Measurements from ENCODE around the gene EXOC4.
A peak's percentile ranks its signal among the peaks of the same experiment; 100 is the strongest.
"Not testable (repeated sequence)": the region's sequence is repeated elsewhere in the genome, so short reads cannot be mapped to it uniquely, and the experiment has no call there.

The EXOC4 gene

DNA sequence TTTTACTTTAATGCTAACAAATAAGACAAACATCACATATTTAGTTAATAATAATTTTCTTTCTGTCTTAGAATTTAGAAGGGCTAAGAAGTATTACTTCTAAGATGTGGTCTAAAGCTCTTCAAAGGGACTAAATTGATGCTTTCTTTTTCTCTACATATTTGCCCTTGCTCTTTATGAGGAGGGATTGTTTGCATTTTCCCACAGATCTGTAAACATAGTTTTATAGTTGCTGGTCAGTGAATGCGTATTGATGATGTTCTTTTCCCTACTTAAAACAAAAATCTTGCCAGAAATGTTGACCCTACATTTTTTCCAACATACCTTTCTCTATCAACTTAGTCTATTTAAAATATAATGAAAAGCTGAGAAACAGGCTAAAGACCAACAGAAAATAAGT lies 501.8 kb downstream of the EXOC4 start:
- DNase-seq (ENCODE audit: low read depth): no peak

DNA sequence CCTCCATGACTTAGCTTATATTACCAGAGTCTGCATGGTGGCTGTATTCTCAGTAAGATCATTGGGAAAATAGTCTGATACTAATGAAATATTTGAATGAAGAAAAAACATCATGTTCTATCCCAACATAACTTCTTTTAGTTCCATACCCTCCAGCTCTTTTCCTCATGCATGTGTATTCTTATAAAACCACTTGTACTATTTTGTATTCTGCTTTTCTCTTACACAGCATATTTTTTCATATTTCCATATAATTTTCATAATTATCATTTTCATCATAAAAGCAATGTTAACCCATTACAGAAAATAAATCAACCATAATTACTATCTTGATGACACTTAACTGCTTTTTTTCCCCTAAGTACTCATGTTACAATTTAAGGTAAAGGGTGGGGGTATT lies 503.0 kb downstream of the EXOC4 start:
- no peak for DNase-seq (ENCODE audit: low read depth)

DNA sequence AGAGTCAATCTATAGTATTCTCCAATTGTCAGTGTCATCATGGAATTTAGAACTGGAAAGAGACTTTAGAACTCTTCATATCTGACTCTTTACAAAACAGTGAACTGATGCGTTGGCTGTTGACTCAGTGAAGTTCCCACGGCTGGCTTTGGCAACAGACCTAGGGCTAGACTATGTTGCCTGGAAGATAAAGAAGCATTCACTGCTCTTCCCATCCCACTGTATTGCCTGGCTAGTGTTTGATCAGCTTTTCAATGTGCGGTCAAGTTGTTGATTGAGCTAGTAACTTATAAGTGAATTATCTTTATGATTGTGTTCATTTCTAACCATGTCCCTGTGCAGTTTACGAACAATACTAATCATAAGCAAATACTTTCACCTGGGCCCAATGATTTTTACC lies 508.6 kb downstream of the EXOC4 start:
- no peak for DNase-seq (ENCODE audit: low read depth)

DNA sequence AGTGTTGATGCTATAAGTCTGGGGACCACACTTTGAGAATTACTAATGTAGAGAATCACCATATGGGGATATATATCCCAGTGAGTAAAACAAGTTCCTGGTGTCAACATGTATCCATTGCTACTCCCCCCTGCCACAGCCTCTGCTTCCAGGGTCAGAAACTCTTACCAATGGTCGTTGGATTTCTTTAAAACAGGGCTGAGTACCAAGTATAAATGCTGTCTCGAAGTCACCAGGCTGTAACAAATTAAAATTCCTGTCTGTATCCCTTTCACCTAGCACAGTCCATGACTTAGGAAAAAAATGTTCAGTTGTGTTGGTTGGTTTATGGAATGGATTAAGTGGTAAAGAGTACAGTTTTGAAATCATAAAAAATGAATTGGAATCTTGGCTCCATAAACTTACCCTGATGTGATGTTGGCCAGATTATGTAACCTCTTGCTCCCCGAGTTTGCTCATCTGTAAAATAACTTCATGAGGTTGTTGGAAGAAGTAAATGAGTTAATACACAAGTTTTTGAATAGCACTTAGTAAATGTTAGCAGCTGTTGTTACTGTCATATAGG lies 510.3 kb downstream of the EXOC4 start:
- DNase-seq (ENCODE audit: low read depth): peak; percentile 13

DNA sequence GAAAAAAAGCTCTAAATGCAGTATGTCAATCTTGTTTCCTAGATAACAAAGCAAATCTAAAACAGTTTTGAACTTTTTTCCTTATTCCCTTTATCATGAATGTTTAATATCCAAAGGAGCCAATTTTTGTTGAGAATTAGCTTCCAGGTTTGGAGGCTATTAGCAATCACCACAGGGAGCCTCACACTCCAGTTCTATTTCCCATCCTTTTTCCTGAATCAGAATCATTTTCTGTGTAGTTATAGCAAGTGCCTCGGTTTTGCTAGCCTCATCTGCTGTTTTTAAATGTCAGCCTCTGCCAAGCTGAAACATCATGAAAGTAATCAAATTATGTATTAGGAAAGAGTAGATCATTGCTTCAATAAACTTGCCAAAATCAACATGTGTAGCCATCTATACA lies 516.8 kb downstream of the EXOC4 start:
- DNase-seq (ENCODE audit: low read depth): no peak

DNA sequence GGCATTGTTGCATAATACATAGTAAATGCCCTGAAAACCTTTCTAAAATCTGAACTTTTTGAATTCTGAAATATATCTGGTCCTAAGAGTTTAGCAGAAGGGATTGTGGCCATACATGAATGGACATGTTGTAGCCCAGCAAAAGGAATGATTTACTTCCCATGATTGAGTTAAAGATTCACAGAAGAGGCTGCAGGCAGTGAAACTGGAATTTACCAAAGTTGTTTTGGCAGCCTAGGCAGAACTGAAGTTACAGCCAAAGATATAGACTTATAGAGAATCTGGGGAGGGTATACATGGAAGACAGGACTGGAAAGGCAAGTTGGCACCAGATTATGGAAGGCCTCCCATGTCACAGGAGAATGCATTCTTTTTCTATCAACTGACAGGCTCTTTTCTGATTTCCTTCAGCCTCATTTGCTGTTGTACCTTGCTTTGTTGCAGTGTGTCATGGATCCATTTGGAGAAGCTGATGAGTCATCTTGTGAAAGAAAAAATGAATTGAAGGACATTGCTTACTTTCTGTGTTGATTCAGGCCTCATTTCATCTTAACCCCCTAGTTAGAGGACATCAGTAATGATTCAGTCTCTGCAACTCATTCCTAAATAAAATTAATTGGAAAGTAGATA lies 518.1 kb downstream of the EXOC4 start:
- no peak for DNase-seq (ENCODE audit: low read depth)

DNA sequence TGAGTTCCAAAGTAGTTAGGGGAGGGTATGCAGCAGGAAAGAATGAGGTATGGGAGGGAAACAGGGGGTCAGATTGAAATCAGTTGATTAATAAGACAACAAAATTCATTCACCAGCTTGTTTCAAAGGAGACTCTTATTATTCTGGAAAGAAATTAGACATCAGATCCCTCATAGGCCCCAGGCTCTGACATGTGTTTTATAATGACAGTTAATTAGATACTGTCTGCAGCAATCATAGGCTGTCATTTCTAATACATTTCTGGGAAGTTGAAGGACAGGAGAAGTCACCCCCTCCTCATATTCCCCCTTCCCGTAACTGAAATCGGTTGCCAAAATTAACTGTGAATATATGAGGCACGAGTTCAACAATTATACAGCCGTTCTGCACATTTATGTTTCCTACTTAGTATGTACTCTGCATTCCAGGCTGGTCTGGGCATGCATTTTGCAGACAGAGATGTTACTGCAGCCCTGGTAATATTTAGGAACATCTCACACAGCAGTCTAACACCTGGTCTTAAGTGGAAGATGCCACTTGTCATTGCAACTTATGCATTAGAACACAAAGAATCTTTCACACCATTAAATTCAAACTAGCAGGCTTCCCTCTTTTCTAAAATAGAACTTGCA lies 519.0 kb downstream of the EXOC4 start:
- DNase-seq (ENCODE audit: low read depth): no peak

DNA sequence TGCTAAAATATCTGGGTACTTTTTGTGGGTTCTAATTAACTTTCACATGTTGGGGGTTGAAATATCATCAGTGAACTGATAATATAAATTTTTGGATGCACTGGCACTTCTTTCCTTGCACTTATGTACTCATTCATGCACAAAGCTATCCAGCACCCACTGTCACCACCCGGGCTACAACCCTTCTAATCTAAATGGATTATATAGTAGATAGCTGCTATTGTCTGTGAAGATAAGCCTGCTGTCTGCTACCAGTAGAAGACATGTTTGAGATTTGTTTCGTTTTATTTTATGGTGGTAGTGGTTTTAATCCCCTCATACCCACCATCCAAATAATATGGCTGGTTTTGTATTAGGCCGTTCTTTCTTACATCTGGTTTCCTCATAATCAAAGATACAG lies 520.7 kb downstream of the EXOC4 start:
- DNase-seq (ENCODE audit: low read depth): no peak

DNA sequence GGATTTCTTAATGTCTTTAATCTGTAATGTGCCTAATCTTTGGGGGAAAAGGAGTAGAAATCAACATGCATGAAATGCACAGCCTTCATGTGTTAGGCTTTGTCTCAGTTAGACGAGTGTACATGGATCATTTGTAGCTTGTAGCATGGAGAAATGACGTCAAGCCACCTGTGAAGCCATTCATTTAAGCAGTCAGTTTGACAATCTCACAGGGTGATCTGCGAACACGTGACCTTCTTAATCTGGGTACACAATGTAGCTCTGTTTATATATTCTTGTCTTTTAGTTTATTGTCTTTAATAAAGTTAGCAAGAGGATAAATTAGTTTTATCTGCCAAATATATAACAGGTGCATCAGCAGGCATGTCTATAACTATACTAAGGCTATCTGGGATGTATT lies 522.3 kb downstream of the EXOC4 start:
- no peak for DNase-seq (ENCODE audit: low read depth)

DNA sequence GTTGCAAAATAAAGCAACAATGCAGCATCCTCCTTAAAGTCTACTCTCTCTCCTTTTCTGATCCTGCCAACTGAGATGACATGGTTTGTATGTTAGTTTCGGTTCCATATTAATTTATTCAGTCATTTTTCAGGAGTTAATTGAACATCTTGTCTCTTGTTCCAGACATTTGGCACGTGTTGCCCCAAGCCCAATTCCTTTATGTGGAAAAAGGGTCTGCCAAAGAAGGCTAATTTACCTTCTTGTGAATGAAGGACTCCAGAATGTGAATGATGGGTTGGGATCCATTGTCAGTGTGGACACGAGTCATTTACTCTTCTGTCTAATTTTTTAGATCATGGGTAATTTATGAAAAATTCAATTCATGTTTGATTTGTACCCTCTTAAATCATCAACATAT lies 523.4 kb downstream of the EXOC4 start:
- DNase-seq (ENCODE audit: low read depth): no peak

DNA sequence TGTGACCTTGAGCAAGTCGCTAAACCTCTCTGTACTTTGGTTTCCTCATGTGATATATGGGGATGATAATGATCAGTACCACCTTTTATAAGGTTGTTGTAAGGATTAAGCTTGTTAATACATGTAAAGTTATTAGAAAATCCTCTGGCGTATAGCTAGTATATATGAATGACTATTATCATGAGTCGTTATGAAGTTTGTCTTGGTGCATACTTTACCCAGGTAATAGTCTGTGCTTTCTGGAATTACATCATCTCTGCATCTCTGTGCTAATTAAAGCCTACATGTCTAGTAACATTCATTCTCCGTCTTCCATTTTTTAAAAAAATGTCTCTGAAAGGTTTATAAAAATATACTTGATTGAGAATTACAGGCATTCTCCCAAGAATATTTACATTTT lies 524.8 kb downstream of the EXOC4 start:
- no peak for DNase-seq (ENCODE audit: low read depth)

DNA sequence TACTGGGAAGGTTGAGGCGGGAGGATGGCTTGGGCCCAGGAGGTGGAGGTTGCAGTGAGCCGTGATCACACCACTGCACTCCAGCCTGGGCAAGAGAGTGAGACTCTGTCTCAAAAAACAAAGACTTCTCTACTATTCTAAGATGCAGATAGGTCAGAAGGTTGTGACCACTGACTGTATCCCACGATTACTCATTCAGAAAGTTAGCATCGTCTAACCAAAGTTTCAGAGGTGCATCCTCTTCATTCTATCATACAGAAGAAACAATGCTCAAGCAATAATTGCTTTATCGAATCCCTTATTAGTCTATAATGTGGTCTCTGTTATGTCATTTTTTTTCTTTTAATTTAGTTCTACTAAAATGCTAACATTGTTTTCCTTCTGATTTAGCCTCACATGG lies 525.6 kb downstream of the EXOC4 start:
- DNase-seq (ENCODE audit: low read depth): no peak

DNA sequence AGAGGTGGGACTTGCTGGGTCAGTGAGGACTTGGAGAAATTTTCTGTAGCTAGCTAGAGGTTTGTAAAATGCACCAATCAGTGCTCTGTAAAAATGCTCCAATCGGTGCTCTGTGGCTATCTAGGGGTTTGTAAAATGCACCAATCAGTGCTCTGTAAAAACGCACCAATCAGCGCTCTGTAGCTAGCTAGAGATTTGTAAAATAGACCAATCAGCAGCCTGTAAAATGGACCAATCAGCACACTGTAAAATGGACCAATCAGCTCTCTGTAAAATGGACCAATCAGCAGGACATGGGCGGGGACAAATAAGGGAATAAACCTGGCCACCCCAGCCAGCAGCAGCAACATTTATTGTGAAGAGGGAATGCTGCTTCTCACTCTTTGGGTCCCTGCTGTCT lies 526.7 kb downstream of the EXOC4 start:
- DNase-seq (ENCODE audit: low read depth): not testable (repeated sequence)

DNA sequence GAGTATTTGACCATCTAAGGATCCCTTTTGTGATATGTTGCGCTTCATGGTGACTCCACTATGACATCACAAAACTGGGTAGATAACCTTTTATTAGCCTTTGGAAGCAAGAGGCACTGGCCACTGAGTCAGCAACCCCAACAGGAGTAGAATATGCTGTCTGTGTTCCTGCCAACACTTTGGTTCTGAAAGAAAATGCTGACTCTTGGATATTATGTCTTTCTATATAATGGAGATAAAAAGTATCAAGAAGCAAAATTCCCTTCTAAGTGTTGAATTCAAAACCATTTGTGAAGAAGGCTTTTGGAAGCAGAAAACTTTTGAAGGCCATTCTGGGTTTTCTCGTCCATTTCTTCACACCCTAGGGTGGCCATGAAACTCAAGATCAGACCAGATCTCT lies 528.0 kb downstream of the EXOC4 start:
- no peak for DNase-seq (ENCODE audit: low read depth)

DNA sequence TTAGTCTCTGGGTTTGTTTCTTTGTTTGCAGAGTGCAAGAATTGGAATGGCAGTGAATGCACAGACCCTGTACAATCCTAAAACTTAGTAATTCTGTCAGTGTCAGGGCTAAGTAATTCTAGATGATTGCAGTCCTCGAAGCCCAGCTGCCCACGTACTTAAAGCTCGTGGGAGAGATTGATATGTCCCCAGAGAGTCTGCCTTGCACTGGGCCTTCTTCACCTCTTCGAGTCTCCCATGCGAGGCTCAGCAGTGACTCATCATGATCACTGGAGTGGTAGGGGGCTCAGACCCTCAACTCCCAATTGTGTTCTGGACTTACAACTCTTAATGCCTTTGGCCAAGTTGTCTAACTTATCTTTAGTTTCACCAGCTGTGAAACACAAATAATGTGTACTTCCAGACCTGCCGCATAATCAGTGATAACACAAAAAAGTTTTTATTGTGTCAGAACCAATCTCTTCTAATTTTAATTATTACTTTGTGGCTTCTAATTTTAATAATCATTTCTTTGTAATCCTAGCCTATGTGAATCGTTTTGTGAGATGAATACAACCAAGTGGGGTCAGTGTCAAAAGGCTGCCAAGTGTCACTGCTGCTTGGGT lies 528.7 kb downstream of the EXOC4 start:
- no peak for DNase-seq (ENCODE audit: low read depth)

DNA sequence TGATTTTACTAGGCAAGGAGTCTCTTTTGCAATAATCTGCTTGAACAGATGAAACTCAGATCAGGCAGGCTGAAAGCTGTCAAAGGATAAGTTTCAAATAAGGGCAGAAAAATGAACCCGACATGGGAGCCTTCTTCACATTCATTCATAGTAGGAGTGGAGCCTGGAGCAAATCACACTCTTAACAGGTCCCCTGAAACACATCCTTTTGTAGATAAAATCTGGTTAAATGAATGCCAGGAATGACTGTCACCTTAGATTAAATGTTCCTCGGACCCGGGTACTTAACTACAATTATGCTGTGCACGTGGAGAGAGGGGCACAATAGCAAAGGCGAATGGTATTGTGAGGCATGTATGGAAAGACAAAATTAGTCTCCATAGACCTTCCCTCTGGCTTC lies 529.6 kb downstream of the EXOC4 start:
- no peak for DNase-seq (ENCODE audit: low read depth)

DNA sequence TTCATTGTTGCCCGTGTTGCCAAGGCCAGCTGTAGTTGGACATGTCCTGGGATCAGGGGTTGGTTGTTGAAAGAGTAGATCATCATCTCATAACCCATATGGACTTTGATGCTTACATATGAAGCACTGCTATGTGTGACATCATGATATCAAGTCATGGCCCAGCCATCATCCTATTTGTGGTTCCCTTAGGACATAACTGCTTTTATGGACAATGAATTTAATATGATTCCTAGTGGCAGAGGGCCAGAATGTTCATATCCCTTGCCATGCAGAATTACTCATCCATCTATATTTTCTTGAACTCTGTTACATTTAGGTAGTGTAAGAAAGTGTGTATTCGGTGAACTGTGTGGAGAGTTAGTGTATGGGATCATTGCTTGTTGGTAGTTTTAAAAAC lies 530.4 kb downstream of the EXOC4 start:
- DNase-seq (ENCODE audit: low read depth): no peak

DNA sequence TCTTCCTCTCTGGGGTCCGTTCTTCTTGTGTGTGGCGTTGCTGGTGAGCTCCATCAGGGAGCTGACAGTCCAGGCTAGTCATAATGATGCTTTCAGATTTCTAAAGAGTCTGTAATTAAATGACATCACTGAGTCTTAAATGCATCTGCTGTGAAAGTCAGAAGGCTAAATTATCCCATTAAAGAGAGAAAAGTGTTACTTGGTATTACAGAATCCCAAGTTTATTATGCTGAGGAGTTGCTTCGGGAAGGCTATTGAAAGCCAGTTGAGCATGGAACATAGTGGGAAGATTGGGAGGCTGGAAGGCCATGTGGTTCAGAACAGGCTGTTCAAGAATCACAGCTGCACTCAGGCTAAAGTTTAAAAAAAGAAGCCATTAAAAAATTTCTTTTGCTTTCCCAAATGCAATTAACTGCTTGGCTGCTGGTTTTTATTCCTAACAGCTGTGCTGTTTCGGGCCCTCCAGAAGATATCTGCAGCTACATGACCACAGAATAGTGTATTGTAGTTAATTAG lies 531.7 kb downstream of the EXOC4 start:
- no peak for DNase-seq (ENCODE audit: low read depth)

DNA sequence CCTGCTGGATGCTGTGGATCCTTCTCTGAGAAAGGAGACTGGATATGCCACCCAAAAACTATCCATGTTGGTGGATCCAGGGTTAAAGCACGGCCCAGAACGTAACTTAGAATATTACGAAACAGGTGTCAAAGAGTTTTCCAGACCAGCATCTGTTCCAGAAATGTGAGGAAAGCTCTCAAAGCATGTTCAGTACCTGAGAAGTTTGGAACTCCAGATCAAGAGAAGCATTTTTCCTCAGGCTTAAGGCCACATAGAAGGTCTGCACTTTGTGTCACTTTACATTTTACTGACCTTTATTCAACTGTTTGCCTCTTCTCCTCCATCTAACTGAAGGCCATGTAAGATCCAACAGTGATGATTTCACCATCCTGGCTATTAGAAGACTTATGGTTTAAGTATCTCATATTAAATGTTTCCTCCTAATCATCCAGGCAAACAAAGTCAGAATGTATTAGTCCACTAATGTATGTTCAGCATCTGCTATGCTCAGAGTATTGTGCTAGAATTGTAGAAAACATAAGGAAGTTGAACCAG lies 533.6 kb downstream of the EXOC4 start:
- no peak for DNase-seq (ENCODE audit: low read depth)

DNA sequence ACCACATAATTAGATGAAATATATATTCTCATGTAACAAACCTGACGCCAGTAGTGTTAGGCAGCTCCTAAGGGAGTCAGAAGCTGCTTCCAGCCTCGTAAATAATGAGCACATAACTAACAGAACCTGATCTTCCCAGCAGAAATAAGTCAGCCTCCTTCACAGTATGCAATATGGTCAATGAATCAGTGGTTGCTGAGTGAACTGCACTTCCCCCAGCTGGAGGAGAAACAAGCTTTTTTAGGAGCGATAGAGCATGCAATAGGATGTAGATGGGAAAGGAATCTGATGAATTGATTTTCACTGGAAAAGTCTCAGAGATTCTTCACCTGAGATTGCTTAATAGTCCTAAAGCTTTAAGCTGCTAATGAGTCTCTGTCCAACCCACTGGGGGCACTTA lies 537.1 kb downstream of the EXOC4 start:
- no peak for DNase-seq (ENCODE audit: low read depth)

DNA sequence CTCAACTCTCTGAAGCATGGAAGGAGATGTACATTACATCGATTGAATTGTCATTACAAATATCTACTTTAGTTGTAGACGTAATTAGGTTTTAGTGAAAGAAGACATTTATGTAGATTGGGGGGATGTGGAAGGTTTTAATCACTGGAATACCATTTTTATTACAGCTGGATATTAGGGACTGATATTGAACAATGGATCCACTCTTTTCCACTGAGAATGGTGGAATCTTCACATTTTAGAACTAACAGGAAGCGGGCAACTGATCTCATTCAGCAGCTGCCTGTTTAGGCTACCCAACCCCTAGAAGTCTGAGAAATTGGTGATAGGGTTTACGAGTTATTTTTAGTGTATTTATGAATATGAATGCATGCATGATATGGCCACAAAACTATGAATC lies 538.0 kb downstream of the EXOC4 start:
- no peak for DNase-seq (ENCODE audit: low read depth)

DNA sequence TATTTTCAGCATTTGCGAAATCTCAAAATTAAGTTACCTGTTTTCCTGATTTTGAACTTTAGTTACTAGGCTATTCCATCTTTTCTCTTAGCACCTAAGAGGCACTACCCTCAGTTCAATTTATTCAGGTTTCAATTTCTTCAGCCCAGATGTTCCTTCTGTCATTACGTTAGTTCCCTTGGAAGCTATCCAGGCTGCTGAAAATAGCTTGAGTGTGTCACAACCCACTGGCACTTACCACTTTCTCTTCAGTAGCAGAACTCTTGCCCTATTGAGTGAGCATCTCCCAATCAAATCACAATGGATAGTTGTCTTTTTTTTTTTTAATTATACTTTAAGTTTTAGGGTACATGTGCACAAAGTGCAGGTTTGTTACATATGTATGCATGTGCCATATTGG lies 541.6 kb downstream of the EXOC4 start:
- peak; percentile 20 for DNase-seq (ENCODE audit: low read depth)

DNA sequence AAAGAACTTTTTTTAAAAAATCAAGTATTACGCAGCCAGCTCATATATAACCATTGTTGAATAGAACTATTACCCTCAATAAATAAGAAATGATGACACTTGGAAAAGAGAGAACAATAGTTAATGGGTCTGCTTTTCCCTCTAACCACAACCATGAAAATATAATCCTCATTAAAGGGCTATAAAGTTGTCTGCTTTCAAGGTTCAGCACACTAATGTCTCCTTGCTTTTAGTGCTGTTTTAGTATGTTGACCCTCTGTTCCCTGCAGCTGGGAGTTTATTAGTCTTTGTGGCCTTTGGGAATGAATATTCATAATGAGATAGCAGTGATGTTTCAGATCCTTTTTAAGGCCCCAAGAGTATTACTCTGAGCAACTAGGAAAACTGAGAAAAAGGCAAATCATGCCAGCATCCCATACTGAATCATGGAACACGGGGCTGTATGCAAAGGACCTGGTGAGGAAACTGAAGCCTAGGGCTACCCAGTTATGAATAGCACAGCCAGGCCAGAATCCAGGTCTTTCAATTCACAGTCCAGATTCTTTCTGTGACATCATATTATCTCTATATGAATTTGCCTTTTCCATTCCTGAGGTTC lies 542.3 kb downstream of the EXOC4 start:
- no peak for DNase-seq (ENCODE audit: low read depth)
